WTC11 (cell line): ENCODE data around the gene APBA1. TPM values are rescaled to one million over a fixed set of nuclear protein-coding genes. Genes with fewer than 3 reads are reported as not detected.

Experiments used
- ATAC-seq: fragments of 200-7000 bp; cut with Tn5 transposase; 2 replicates; pipeline ENCODE4 v1.10.0; 2021; ENCODE audit warnings: mild to moderate bottlenecking, moderate library complexity
- CTCF ChIA-PET: fragments of 300-600 bp; sonication (Branson Sonifier 250); formaldehyde crosslinking; loops from one replicate; lab custom pipeline; 2021; ENCODE audit warnings: antibody characterized with exemption; lab: Charles Lee
- POLR2A ChIA-PET: fragments of 350-600 bp; sonication (Branson Sonifier 250); formaldehyde crosslinking; loops from one replicate; lab custom pipeline; 2021; ENCODE audit warnings: antibody characterized with exemption; lab: Charles Lee
- DNase-seq: peaks from one replicate; pipeline ENCODE4 v3.0.0; 2021; ENCODE audit warnings: low spot score
- H3K27ac Mint-ChIP-seq: 2 replicates; pipeline ENCODE4 v1.8.0; 2021; ENCODE audit warnings: mixed read lengths
- H3K27me3 Mint-ChIP-seq: 2 replicates; pipeline ENCODE4 v1.8.0; 2021; ENCODE audit warnings: low read depth, mild to moderate bottlenecking, moderate library complexity, mixed read lengths
- H3K36me3 Mint-ChIP-seq: 2 replicates; pipeline ENCODE4 v1.8.0; 2021; ENCODE audit warnings: mixed read lengths
- H3K4me1 Mint-ChIP-seq: 2 replicates; pipeline ENCODE4 v1.8.0; 2022; ENCODE audit warnings: mixed read lengths
- H3K4me3 Mint-ChIP-seq: 2 replicates; pipeline ENCODE4 v1.8.0; 2021; ENCODE audit warnings: mild to moderate bottlenecking, moderate library complexity, mixed read lengths
- H3K9me3 Mint-ChIP-seq: 2 replicates; pipeline ENCODE4 v1.8.0; 2021; ENCODE audit warnings: mixed read lengths
- ATF1 ChIP-seq: sonication (generic); formaldehyde crosslinking; IDR thresholded peaks from 2 replicates; pipeline ENCODE4 v1.8.1; 2023; ENCODE audit warnings: mild to moderate bottlenecking, moderate library complexity, missing genetic modification reagents
- ATF6 ChIP-seq: sonication (generic); formaldehyde crosslinking; IDR thresholded peaks from 2 replicates; pipeline ENCODE4 v1.8.1; 2023; ENCODE audit warnings: mild to moderate bottlenecking, missing genetic modification reagents
- CBFB ChIP-seq: sonication (generic); formaldehyde crosslinking; IDR thresholded peaks from 2 replicates; pipeline ENCODE4 v1.8.1; 2022; ENCODE audit warnings: mild to moderate bottlenecking, low read depth, missing genetic modification reagents
- CDX4 ChIP-seq: fragments of 250-450 bp; sonication (Bioruptor Pico); IDR thresholded peaks from 2 replicates; pipeline ENCODE4 v1.9.0; 2021; ENCODE audit warnings: moderate library complexity, mild to moderate bottlenecking, inconsistent platforms, borderline replicate concordance
- CTCF ChIP-seq: fragments of 200-600 bp; IDR thresholded peaks from 2 replicates; pipeline ENCODE4 v1.8.0; 2022; ENCODE audit warnings: antibody characterized with exemption
- E2F5 ChIP-seq: sonication (generic); formaldehyde crosslinking; IDR thresholded peaks from 2 replicates; pipeline ENCODE4 v1.8.1; 2022; ENCODE audit warnings: mild to moderate bottlenecking, moderate library complexity, missing genetic modification reagents
- FOXJ3 ChIP-seq: sonication (generic); formaldehyde crosslinking; IDR thresholded peaks from 2 replicates; pipeline ENCODE4 v1.9.0; 2021; ENCODE audit warnings: missing genetic modification reagents, mild to moderate bottlenecking, borderline replicate concordance
- FOXK1 ChIP-seq: sonication (generic); formaldehyde crosslinking; IDR thresholded peaks from 2 replicates; pipeline ENCODE4 v1.8.0; 2022; ENCODE audit warnings: mild to moderate bottlenecking, moderate library complexity, missing genetic modification reagents
- HMGA2 ChIP-seq: fragments of 250-450 bp; sonication (Bioruptor Pico); IDR thresholded peaks from 2 replicates; pipeline ENCODE4 v1.4.0; 2021; ENCODE audit warnings: mild to moderate bottlenecking, moderate library complexity
- JAZF1 ChIP-seq: fragments of 250-450 bp; sonication (Bioruptor Pico); IDR thresholded peaks from 2 replicates; pipeline ENCODE4 v1.9.0; 2021; ENCODE audit warnings: moderate library complexity, mild to moderate bottlenecking, inconsistent platforms
- NFE2L1 ChIP-seq: sonication (generic); formaldehyde crosslinking; IDR thresholded peaks from 2 replicates; pipeline ENCODE4 v1.8.1; 2023; ENCODE audit warnings: missing genetic modification reagents
- NFYB ChIP-seq: sonication (generic); formaldehyde crosslinking; conservative IDR thresholded peaks from 2 replicates; pipeline ENCODE4 v1.8.0; 2022; ENCODE audit warnings: low read depth, missing genetic modification reagents
- OVOL2 ChIP-seq: fragments of 250-450 bp; sonication (Bioruptor Pico); IDR thresholded peaks from 2 replicates; pipeline ENCODE4 v1.9.0; 2021; ENCODE audit warnings: mild to moderate bottlenecking, borderline replicate concordance
- PREB ChIP-seq: sonication (generic); formaldehyde crosslinking; IDR thresholded peaks from 2 replicates; pipeline ENCODE4 v1.8.1; 2022; ENCODE audit warnings: mild to moderate bottlenecking, missing genetic modification reagents, moderate library complexity, borderline replicate concordance
- PRRX2 ChIP-seq: fragments of 250-450 bp; sonication (Bioruptor Pico); IDR thresholded peaks from 2 replicates; pipeline ENCODE4 v1.8.0; 2021; ENCODE audit warnings: mild to moderate bottlenecking
- SMAD4 ChIP-seq: sonication (generic); formaldehyde crosslinking; IDR thresholded peaks from 2 replicates; pipeline ENCODE4 v1.8.0; 2022; ENCODE audit warnings: mild to moderate bottlenecking, missing genetic modification reagents
- TEAD4 ChIP-seq: sonication (generic); formaldehyde crosslinking; IDR thresholded peaks from 2 replicates; pipeline ENCODE4 v1.8.0; 2022; ENCODE audit warnings: mild to moderate bottlenecking, missing genetic modification reagents
- USF1 ChIP-seq: sonication (generic); formaldehyde crosslinking; IDR thresholded peaks from 2 replicates; pipeline ENCODE4 v1.8.0; 2022; ENCODE audit warnings: mild to moderate bottlenecking, missing genetic modification reagents
- USF2 ChIP-seq: sonication (generic); formaldehyde crosslinking; IDR thresholded peaks from 2 replicates; pipeline ENCODE4 v1.8.1; 2023; ENCODE audit warnings: mild to moderate bottlenecking, missing genetic modification reagents, moderate library complexity
- ZBTB43 ChIP-seq: sonication (generic); formaldehyde crosslinking; IDR thresholded peaks from 2 replicates; pipeline ENCODE4 v1.8.1; 2023; ENCODE audit warnings: mild to moderate bottlenecking, missing genetic modification reagents
- ZNF121 ChIP-seq: sonication (generic); formaldehyde crosslinking; IDR thresholded peaks from 2 replicates; pipeline ENCODE4 v1.8.0; 2023; ENCODE audit warnings: missing genetic modification reagents
- ZNF416 ChIP-seq: fragments of 250-450 bp; sonication (Bioruptor Pico); IDR thresholded peaks from 2 replicates; pipeline ENCODE4 v1.9.0; 2021; ENCODE audit warnings: mild to moderate bottlenecking, inconsistent platforms
- ZNF423 ChIP-seq: fragments of 250-450 bp; sonication (Bioruptor Pico); IDR thresholded peaks from 2 replicates; pipeline ENCODE4 v2.1.2; 2022; ENCODE audit warnings: mild to moderate bottlenecking, moderate library complexity
- ZNF425 ChIP-seq: fragments of 250-450 bp; sonication (Bioruptor Pico); conservative IDR thresholded peaks from 2 replicates; pipeline ENCODE4 v1.9.0; 2021; ENCODE audit warnings: mild to moderate bottlenecking
- total RNA-seq: library from RNA; stranded (reverse); gene quantifications from 3 replicates; pipeline ENCODE4 v1.2.3, GENCODE V29; 2021

Gene APBA1
- total RNA-seq, 1 experiment from 2014 or later = 0.94 TPM

GRCh38 chr9:69593301-69593700 is 78.9 kb downstream of the APBA1 start (continued):
- TF ChIP-seq USF2 (CRISPR knock-in tag) = no peak
- TF ChIP-seq ATF6 (CRISPR knock-in tag) = no peak
- no peak for TF ChIP-seq HMGA2 (CRISPR knock-in tag)
- TF ChIP-seq CBFB (CRISPR knock-in tag) = no peak
- TF ChIP-seq FOXJ3 (CRISPR knock-in tag) = no peak

- Mint-ChIP-seq H3K27ac (no peak overlapping the region), H3K9me3 (no peaks in the 10 kb centered on the region), H3K27me3 (peaks cover 30% of the 10 kb centered on the region), H3K4me1 (peaks cover 11% of the 10 kb centered on the region), H3K36me3 (no peaks in the 10 kb centered on the region), H3K4me3 (no peak overlapping the region)
- ChIA-PET POLR2A (no interaction called here), CTCF (interaction anchor here (1.8 kb wide), 1 partner anchor 82 kb away, joined by 4 read pairs; the partner anchor contains the start of gene APBA1)
- no peak for ATAC-seq
- no peak for DNase-seq
- TF ChIP-seq ZNF121 (CRISPR knock-in tag) (no peak), NFE2L1 (CRISPR knock-in tag) (no peak), CDX4 (no peak), PRRX2 (CRISPR knock-in tag) (no peak), ZNF425 (CRISPR knock-in tag) (no peak), PREB (CRISPR knock-in tag) (no peak), OVOL2 (CRISPR knock-in tag) (no peak), SMAD4 (CRISPR knock-in tag) (no peak), TEAD4 (CRISPR knock-in tag) (no peak), JAZF1 (CRISPR knock-in tag) (no peak), E2F5 (CRISPR knock-in tag) (no peak)
Observed at GRCh38 chr9:69590266-69590665, 81.9 kb downstream of the APBA1 start.

GRCh38 chr9:69589156-69589555 is 83.0 kb downstream of the APBA1 start:
- ChIA-PET CTCF (no interaction called here), POLR2A (no interaction called here)
- Mint-ChIP-seq H3K4me1 (peaks cover 10% of the 10 kb centered on the region), H3K4me3 (no peak overlapping the region), H3K36me3 (no peaks in the 10 kb centered on the region), H3K27ac (no peak overlapping the region), H3K9me3 (no peaks in the 10 kb centered on the region), H3K27me3 (peaks cover 41% of the 10 kb centered on the region)
- DNase-seq (no peak), ATAC-seq (no peak)
- no peak for TF ChIP-seq CTCF
- no peak for TF ChIP-seq ZNF423
- TF ChIP-seq ATF1 = no peak
- TF ChIP-seq NFYB (CRISPR knock-in tag) = no peak
- no peak for TF ChIP-seq USF1
- TF ChIP-seq FOXK1 = no peak
- TF ChIP-seq ZNF416 (CRISPR knock-in tag) = no peak
- TF ChIP-seq ZBTB43 = no peak
